ENCODE data around the gene ZNF605.

- TF ChIP-seq PATZ1 (CRISPR knock-in tag; IDR thresholded peaks at IDR 0.05; ENCODE audit: borderline replicate concordance) = no peak
- TF ChIP-seq TCF4 (CRISPR knock-in tag; IDR thresholded peaks at IDR 0.05; ENCODE audit: borderline replicate concordance) = no peak
- TF ChIP-seq CSRNP3 (CRISPR knock-in tag; IDR thresholded peaks at IDR 0.05) = no peak
- TF ChIP-seq OSR1 (CRISPR knock-in tag; IDR thresholded peaks at IDR 0.05) = no peak
These were observed 68.4 kb downstream of the ZNF605 start, which contains the start of gene CHFR for GRCh38 chr12:132887513-132888351.
